Subcutaneous abdominal adipose tissue (tissue), 5 donors: Measurements from ENCODE around the gene TMEM208.

Source experiments
- H3K27ac ChIP-seq: one replicate; pipeline ENCODE4 v1.7.0; 2013; ENCODE audit warnings: low read depth, mild to moderate bottlenecking, inconsistent platforms, low read length, moderate library complexity
- H3K27me3 ChIP-seq, 5 donors: one replicate each; pipeline ENCODE4 v1.7.0; 2013; ENCODE audit warnings: low read length in 5 of 5, inconsistent platforms in 1 of 5; ENCODE audit not compliant: control insufficient read depth in 5 of 5, insufficient read depth in 4 of 5
- H3K36me3 ChIP-seq, 5 donors: one replicate each; pipeline ENCODE4 v1.7.0; 2013; ENCODE audit warnings: low read length in 5 of 5; ENCODE audit not compliant: control insufficient read depth in 5 of 5, insufficient read depth in 5 of 5
- H3K4me1 ChIP-seq, 5 donors: one replicate each; pipeline ENCODE4 v1.7.0; 2013; ENCODE audit warnings: low read length in 5 of 5, mild to moderate bottlenecking in 3 of 5, moderate library complexity in 1 of 5; ENCODE audit not compliant: control insufficient read depth in 5 of 5, insufficient read depth in 5 of 5
- H3K4me3 ChIP-seq, 5 donors: one replicate each; pipeline ENCODE4 v1.7.0; 2013; ENCODE audit warnings: low read length in 5 of 5, low read depth in 1 of 5
- H3K9ac ChIP-seq, 5 donors: one replicate each; pipeline ENCODE4 v1.7.0; 2013; ENCODE audit warnings: low read length in 5 of 5, mild to moderate bottlenecking in 4 of 5, moderate library complexity in 3 of 5
- H3K9me3 ChIP-seq, 5 donors: one replicate each; pipeline ENCODE4 v1.7.0; 2013; ENCODE audit warnings: low read length in 5 of 5; ENCODE audit not compliant: control insufficient read depth in 5 of 5
- donor health status: healthy.
- donor health status: healthy.
- donor health status: healthy.
- donor health status: healthy.
- donor health status: healthy.

Gene TMEM208

DNA sequence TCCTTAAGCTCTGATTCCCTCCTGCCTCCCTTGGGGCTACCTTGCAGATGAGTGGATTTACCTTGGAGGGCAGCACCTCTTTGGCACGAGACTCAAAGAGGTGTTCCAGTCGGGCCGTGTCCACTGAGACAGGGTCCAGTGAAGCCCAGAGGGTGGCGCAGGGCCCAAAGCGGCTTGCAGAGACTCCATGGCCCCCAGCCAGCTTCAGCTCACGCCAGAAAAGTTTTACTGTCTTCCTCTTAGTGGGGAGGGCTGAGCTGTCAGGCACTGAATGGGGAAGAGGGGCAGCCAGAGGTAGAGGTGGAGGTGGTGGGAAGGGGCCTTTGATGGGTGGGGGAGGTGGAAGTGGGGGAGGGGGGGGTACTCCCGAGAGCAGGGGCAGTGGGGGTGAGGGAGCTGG lies 6.7 kb downstream of the TMEM208 start:
- H3K27me3 ChIP-seq, result no peaks in the 10 kb centered on the region
- H3K36me3 ChIP-seq, result peaks cover 0 to 92% (median 81%) of the 10 kb centered on the region in 5 donors

DNA sequence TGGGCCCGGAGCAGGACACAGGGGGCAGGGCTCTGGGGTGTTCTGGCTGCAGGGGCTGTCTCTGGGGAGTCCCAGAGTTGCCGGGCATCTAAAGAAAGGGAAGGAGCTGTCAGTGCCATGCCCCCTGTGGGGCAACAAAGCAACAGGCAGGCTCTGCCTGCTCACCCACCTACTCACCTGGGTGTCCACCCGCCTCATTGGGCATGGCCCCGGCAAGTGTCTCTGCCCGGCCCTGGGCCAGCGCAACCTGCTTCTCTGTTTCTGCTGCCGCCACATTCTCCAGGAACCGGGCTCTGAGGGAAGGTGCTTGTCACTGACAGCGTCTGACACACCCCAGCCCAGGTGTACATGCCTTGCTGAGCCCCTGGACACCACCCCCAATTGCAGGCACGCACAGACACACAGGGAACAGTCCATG lies 7.3 kb downstream of the TMEM208 start:
- Histone ChIP-seq H3K27ac (no peak overlapping the region), H3K9ac (no peak overlapping the region), H3K36me3 (peaks cover 0 to 92% (median 81%) of the 10 kb centered on the region in 5 donors), H3K27me3 (no peaks in the 10 kb centered on the region), H3K4me1 (peaks cover 0 to 1% (median 0%) of the 10 kb centered on the region in 5 donors), H3K4me3 (no peak overlapping the region), H3K9me3 (no peaks in the 10 kb centered on the region)

More for the DNA sequence above, 6.7 kb downstream of the TMEM208 start:
- H3K4me3 ChIP-seq, result no peak overlapping the region
- H3K9me3 ChIP-seq, result no peaks in the 10 kb centered on the region
- H3K27ac ChIP-seq, result no peak overlapping the region
- no peak overlapping the region for H3K9ac ChIP-seq
- H3K4me1 ChIP-seq, result no peaks in the 10 kb centered on the region

GRCh38 chr16:67235816-67236562 lies 9.1 kb downstream of the TMEM208 start:
- Histone ChIP-seq H3K36me3 (peaks cover 0 to 83% (median 71%) of the 10 kb centered on the region in 5 donors), H3K9me3 (no peaks in the 10 kb centered on the region), H3K4me1 (peaks cover 6 to 18% (median 11%) of the 10 kb centered on the region in 5 donors), H3K9ac (no peak overlapping the region), H3K4me3 (no peak overlapping the region), H3K27me3 (no peaks in the 10 kb centered on the region), H3K27ac (no peak overlapping the region)

DNA sequence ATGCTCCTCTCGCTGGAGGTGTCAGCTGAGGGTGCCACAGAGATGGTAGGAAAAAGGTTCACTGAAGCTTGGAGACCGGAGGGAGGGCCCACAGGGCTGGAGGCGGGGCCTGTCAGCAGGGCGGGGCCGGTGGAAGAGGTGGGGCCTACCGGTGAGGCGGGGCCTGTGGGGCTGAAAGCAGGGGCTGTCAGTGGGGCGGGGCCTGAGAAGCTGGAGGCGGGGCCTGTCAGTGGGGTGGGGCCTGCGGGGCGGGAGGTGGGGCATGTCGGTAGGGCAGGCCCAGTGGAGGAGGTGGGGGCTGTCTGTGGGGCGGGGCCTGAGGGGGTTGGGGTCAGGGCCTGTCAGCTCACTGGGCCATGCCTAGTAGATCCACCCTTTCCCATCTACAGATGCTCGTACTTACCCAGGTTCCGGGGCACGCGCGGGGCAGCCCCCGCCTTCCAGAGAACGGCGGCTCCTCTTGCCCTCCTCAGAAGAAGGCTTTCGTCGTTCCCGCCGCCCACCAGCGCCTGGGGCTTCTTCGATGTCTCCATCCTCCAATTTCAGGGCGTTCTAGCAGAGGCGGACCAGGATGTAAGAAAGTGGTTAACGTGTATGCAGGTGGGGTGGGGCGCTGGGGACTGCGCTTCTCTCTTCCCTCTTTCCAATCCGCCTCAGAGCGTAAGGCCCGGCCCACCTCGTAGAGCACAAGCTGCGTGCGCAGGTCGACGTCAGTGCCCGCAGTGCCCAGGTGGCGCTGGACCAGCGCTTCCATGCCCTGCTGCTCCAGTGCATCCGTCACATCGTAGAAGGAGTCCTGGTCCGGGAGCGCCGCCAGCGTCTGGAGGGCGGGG lies 9.8 kb downstream of the TMEM208 start:
- no peaks in the 10 kb centered on the region for H3K9me3 ChIP-seq
- peaks cover 0 to 75% (median 63%) of the 10 kb centered on the region in 5 donors for H3K36me3 ChIP-seq
- H3K4me1 ChIP-seq, result peaks cover 9 to 26% (median 19%) of the 10 kb centered on the region in 5 donors
- no peak overlapping the region for H3K9ac ChIP-seq
- no peaks in the 10 kb centered on the region for H3K27me3 ChIP-seq
- no peak overlapping the region for H3K27ac ChIP-seq
- H3K4me3 ChIP-seq, result no peak overlapping the region

DNA sequence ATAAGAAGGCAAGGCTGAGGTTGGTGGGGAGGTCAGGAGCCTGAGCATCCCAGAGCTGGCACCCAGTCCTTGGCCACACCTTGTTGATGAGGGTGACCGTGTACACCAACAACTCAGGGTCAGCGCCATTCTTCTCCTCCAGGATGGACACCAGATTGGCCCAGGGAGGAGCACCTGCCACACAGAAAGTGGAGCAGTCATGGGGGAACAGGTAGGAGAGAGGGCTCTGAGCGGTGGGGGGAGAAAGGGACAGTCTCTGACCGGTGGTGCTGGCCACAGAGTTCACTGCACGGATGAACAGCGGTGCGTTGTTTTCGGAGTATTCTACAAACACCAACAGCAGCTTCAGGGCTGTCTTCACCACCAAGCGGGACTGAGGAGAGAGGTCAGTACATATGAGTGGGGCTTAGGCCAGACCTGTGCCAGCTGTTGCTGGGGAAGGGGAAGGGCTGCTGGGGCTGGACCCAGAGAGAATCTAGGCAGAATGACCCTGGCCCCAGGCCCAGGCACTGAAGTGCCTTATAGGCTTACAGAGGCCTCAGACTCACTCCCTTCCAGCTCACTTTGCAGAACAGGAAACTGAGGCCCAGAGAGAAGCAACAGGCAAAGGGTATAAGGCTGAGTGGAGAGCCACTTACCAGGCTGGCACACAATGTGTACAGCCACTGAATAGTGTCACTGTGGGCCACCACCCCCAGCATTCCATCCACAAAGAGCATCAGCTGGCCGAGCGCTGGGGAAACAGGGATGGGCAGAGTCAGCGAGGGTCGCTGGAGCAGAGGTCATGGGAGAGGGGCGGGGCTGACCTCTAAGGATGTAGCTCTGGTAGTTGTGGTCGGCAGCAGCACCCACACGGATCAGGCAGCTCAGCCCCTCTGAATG lies 10.7 kb downstream of the TMEM208 start:
- H3K9me3 ChIP-seq, result no peaks in the 10 kb centered on the region
- no peaks in the 10 kb centered on the region for H3K27me3 ChIP-seq
- H3K4me3 ChIP-seq, result no peak overlapping the region
- H3K4me1 ChIP-seq, result peaks cover 14 to 34% (median 27%) of the 10 kb centered on the region in 5 donors
- H3K27ac ChIP-seq, result no peak overlapping the region
- peaks cover 0 to 69% (median 60%) of the 10 kb centered on the region in 5 donors for H3K36me3 ChIP-seq
- no peak overlapping the region for H3K9ac ChIP-seq

DNA sequence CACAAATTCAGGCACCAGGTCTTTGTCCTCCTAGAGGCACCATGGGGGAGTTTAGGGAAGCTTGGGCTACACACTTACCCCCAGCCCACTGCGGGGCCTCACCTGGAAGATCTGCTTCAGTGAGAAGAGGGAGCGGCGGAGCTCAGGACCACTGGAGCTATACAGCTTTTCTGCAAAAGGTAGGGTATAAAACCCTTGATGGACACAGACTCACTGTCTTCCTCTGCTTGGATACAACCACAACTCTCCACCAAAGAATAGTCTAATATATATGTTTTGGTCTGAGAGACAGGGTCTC lies 11.3 kb downstream of the TMEM208 start:
- Histone ChIP-seq H3K36me3 (peaks cover 0 to 67% (median 58%) of the 10 kb centered on the region in 5 donors), H3K9me3 (no peaks in the 10 kb centered on the region), H3K27ac (no peak overlapping the region), H3K9ac (no peak overlapping the region), H3K27me3 (no peaks in the 10 kb centered on the region), H3K4me3 (no peak overlapping the region), H3K4me1 (peaks cover 14 to 38% (median 33%) of the 10 kb centered on the region in 5 donors)

GRCh38 chr16:67238806-67239470 lies 12.0 kb downstream of the TMEM208 start:
- Histone ChIP-seq H3K4me1 (peaks cover 18 to 46% (median 40%) of the 10 kb centered on the region in 5 donors), H3K9me3 (no peaks in the 10 kb centered on the region), H3K27ac (no peak overlapping the region), H3K27me3 (no peaks in the 10 kb centered on the region), H3K9ac (no peak overlapping the region), H3K36me3 (peaks cover 0 to 61% (median 53%) of the 10 kb centered on the region in 5 donors), H3K4me3 (no peak overlapping the region)

GRCh38 chr16:67240506-67240905 lies 13.6 kb downstream of the TMEM208 start:
- Histone ChIP-seq H3K9me3 (no peaks in the 10 kb centered on the region), H3K36me3 (peaks cover 0 to 45% (median 41%) of the 10 kb centered on the region in 5 donors), H3K4me3 (no peak overlapping the region), H3K9ac (no peak overlapping the region), H3K27me3 (no peaks in the 10 kb centered on the region), H3K4me1 (peaks cover 31 to 61% (median 55%) of the 10 kb centered on the region in 5 donors), H3K27ac (peak overlapping the region; percentile 48)
